OCI-LY7 (cell line): ENCODE results near the gene HABP2. TPM values are rescaled to one million over a fixed set of nuclear protein-coding genes. Genes with fewer than 3 reads are reported as not detected.

ENCODE experiments used
- BruUV-seq: library from RNA; stranded (reverse); fragments of 400-500 nt; replicated peaks from 2 replicates; lab custom pipeline; 2021; lab: Mats Ljungman, UMichigan
- CTCF ChIA-PET: fragments of 300-600 bp; sonication (Branson Sonifier 250); formaldehyde crosslinking; loops from one replicate; lab custom pipeline; 2022; ENCODE audit warnings: antibody characterized with exemption; ENCODE audit not compliant: unreplicated experiment; lab: Charles Lee
- POLR2A ChIA-PET: fragments of 300-600 bp; sonication (Branson Sonifier 250); formaldehyde crosslinking; loops from one replicate; lab custom pipeline; 2022; ENCODE audit warnings: antibody characterized with exemption; lab: Charles Lee
- DNase-seq: peaks from one replicate; pipeline ENCODE4 v3.0.0-alpha.2; 2015; ENCODE audit warnings: low spot score
- H2AFZ ChIP-seq: fragments of 200-600 bp; sonication (generic), shearing (Covaris generic); 2 replicates; pipeline ENCODE4 v1.6.1; 2014; ENCODE audit warnings: mild to moderate bottlenecking, antibody characterized with exemption, low read length, moderate library complexity
- H3K27ac ChIP-seq: fragments of 200-600 bp; sonication (generic); 2 replicates; pipeline ENCODE4 v1.5.1; 2014; ENCODE audit warnings: mixed run types, low read depth, mild to moderate bottlenecking, moderate library complexity, low read length, inconsistent platforms; ENCODE audit not compliant: poor library complexity, severe bottlenecking
- H3K36me3 ChIP-seq: fragments of 200-600 bp; sonication (generic); 2 replicates; pipeline ENCODE4 v1.6.1; 2014; ENCODE audit warnings: mild to moderate bottlenecking, antibody characterized with exemption, low read length, moderate library complexity, mixed read lengths; ENCODE audit not compliant: insufficient read depth
- H3K4me1 ChIP-seq: fragments of 200-600 bp; sonication (generic); 2 replicates; pipeline ENCODE4 v1.5.1; 2014; ENCODE audit warnings: mild to moderate bottlenecking, low read length; ENCODE audit not compliant: insufficient read depth, poor library complexity, severe bottlenecking
- H3K4me2 ChIP-seq: fragments of 200-600 bp; sonication (generic); 2 replicates; pipeline ENCODE4 v1.6.1; 2014; ENCODE audit warnings: mild to moderate bottlenecking, low read length
- H3K4me3 ChIP-seq: fragments of 200-600 bp; sonication (generic); 2 replicates; pipeline ENCODE4 v1.5.1; 2014; ENCODE audit warnings: mild to moderate bottlenecking, low read depth, low read length; ENCODE audit not compliant: poor library complexity, severe bottlenecking
- H3K79me2 ChIP-seq: fragments of 200-600 bp; sonication (generic); 2 replicates; pipeline ENCODE4 v1.6.1; 2016; ENCODE audit warnings: low read depth, mild to moderate bottlenecking, low read length, moderate library complexity, mixed read lengths; ENCODE audit not compliant: insufficient read depth
- H3K9me2 ChIP-seq: fragments of 200-600 bp; sonication (generic); 2 replicates; pipeline ENCODE4 v1.6.1; 2016; ENCODE audit warnings: mild to moderate bottlenecking, low read length, mixed read lengths; ENCODE audit not compliant: insufficient read depth
- H3K9me3 ChIP-seq: fragments of 200-600 bp; sonication (generic); 2 replicates; pipeline ENCODE4 v1.6.1; 2014; ENCODE audit warnings: mild to moderate bottlenecking, mixed run types, low read length, mixed read lengths
- H4K20me1 ChIP-seq: fragments of 200-600 bp; sonication (generic); 2 replicates; pipeline ENCODE4 v1.6.1; 2014; ENCODE audit warnings: mild to moderate bottlenecking, antibody characterized with exemption, low read length, moderate library complexity, mixed read lengths; ENCODE audit not compliant: insufficient read depth
- EZH2phosphoT487 ChIP-seq: fragments of 200-600 bp; sonication (generic); IDR thresholded peaks from 2 replicates; pipeline ENCODE4 v1.6.1; 2018; ENCODE audit warnings: low read depth, borderline replicate concordance, mild to moderate bottlenecking, mixed run types, antibody characterized with exemption, low read length, moderate library complexity, mixed read lengths
- intact Hi-C: fragments of 100-400 bp; cut with micrococcal nuclease; formaldehyde crosslinking; loops from one replicate; pipeline ENCODE4 v1.10.0; 2022; ENCODE audit not compliant: unreplicated experiment
- total RNA-seq, 2 experiments: library from RNA; depleted of rRNA in 1 of 2; stranded (reverse); fragments of >200 nt in 1 of 2; shearing (Covaris generic) in 1 of 2; gene quantifications; 2 replicates each; pipeline ENCODE4 v1.2.3, GENCODE V29; 2014 to 2022
- TF ChIP-seq, protein P1 (sequence below): fragments of 200-600 bp; sonication (generic); conservative IDR thresholded peaks from 2 replicates; pipeline ENCODE4 v1.5.1; 2014; ENCODE audit warnings: mild to moderate bottlenecking, antibody characterized with exemption, low read length, moderate library complexity, mixed read lengths

Gene HABP2
- total RNA-seq, 2 experiments from 2014 or later = not detected

DNA sequence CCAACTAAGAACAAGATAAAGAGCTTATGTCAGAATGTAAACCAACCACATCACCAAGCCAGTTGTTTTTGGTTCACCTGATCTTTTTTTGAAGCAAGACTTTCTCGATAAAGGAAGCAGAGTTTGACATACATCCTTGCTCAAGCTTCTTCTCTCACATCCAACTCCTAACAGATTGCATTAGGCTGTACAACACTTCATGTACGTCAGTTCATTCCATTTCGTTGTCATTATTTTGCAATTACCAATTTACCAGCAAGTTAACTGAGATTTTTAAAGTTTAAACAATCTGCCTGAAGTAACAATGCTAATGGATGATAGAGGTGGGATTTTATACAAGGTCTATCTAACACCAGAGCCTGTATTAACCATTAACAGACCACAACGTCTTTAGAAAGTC, 70.0 kb downstream of the HABP2 start:
- no peak overlapping the region for H3K4me2 ChIP-seq
- no peaks in the 10 kb centered on the region for H3K9me2 ChIP-seq
- no peaks in the 10 kb centered on the region for H3K4me1 ChIP-seq
- BruUV-seq = no TSS peak
- H3K4me3 ChIP-seq = no peak overlapping the region
- no peaks in the 10 kb centered on the region for H4K20me1 ChIP-seq
- DNase-seq = no peak
- ChIA-PET POLR2A (interaction anchor here (0.6 kb wide), 1 partner anchor 575 kb away, joined by 3 read pairs; no protein-coding TSS in a partner anchor), CTCF (no interaction called here)
- H3K9me3 ChIP-seq = no peaks in the 10 kb centered on the region
- H2AFZ ChIP-seq = no peak overlapping the region
- H3K27ac ChIP-seq = no peak overlapping the region
- no peaks in the 10 kb centered on the region for H3K79me2 ChIP-seq
- H3K36me3 ChIP-seq = no peaks in the 10 kb centered on the region
- no peak for TF ChIP-seq EZH2phosphoT487
- TF ChIP-seq, protein P1, sequence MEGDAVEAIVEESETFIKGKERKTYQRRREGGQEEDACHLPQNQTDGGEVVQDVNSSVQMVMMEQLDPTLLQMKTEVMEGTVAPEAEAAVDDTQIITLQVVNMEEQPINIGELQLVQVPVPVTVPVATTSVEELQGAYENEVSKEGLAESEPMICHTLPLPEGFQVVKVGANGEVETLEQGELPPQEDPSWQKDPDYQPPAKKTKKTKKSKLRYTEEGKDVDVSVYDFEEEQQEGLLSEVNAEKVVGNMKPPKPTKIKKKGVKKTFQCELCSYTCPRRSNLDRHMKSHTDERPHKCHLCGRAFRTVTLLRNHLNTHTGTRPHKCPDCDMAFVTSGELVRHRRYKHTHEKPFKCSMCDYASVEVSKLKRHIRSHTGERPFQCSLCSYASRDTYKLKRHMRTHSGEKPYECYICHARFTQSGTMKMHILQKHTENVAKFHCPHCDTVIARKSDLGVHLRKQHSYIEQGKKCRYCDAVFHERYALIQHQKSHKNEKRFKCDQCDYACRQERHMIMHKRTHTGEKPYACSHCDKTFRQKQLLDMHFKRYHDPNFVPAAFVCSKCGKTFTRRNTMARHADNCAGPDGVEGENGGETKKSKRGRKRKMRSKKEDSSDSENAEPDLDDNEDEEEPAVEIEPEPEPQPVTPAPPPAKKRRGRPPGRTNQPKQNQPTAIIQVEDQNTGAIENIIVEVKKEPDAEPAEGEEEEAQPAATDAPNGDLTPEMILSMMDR = no peak
- intact Hi-C loops = no loop called here

- Histone ChIP-seq H2AFZ (no peak overlapping the region), H3K4me2 (no peak overlapping the region), H3K9me3 (no peaks in the 10 kb centered on the region), H3K27ac (no peak overlapping the region), H3K9me2 (no peaks in the 10 kb centered on the region), H3K4me1 (no peaks in the 10 kb centered on the region), H3K36me3 (no peaks in the 10 kb centered on the region), H3K4me3 (no peak overlapping the region), H3K79me2 (no peaks in the 10 kb centered on the region), H4K20me1 (no peaks in the 10 kb centered on the region)
- no peak for TF ChIP-seq EZH2phosphoT487
- TF ChIP-seq, protein P1 = no peak
- DNase-seq = no peak
- BruUV-seq = no TSS peak
- ChIA-PET POLR2A (no interaction called here), CTCF (no interaction called here)
- intact Hi-C loops = no loop called here
These were observed 72.8 kb downstream of the HABP2 start for GRCh38 chr10:113625461-113626186.

GRCh38 chr10:113626809-113627355, 74.0 kb downstream of the HABP2 start:
- Histone ChIP-seq H3K79me2 (no peaks in the 10 kb centered on the region), H3K4me2 (no peak overlapping the region), H3K4me1 (no peaks in the 10 kb centered on the region), H3K9me2 (no peaks in the 10 kb centered on the region), H3K27ac (no peak overlapping the region), H2AFZ (no peak overlapping the region), H4K20me1 (no peaks in the 10 kb centered on the region), H3K9me3 (no peaks in the 10 kb centered on the region), H3K4me3 (no peak overlapping the region), H3K36me3 (no peaks in the 10 kb centered on the region)
- DNase-seq = no peak
- intact Hi-C loops = no loop called here
- BruUV-seq = no TSS peak
- CTCF ChIA-PET = no interaction called here
- POLR2A ChIA-PET = no interaction called here
- no peak for TF ChIP-seq EZH2phosphoT487
- TF ChIP-seq, protein P1 = no peak
